Neuronal stem cell (in vitro differentiated cells): ENCODE measurements around the gene CDPF1.

ENCODE experiments used
- DNase-seq: peaks from one replicate; pipeline ENCODE4 v3.0.0-alpha.2; 2013; ENCODE audit warnings: low spot score
- H2AFZ ChIP-seq: one replicate; pipeline ENCODE4 v1.6.1; 2013; ENCODE audit warnings: mild to moderate bottlenecking, low read length, inconsistent platforms
- H2AK5ac ChIP-seq: 2 replicates; pipeline ENCODE4 v1.6.1; 2013; ENCODE audit warnings: low read depth, mild to moderate bottlenecking, inconsistent platforms, low read length, moderate library complexity, mixed read lengths
- H2BK120ac ChIP-seq: 2 replicates; pipeline ENCODE4 v1.6.1; 2013; ENCODE audit warnings: low read depth, mild to moderate bottlenecking, inconsistent platforms, low read length, moderate library complexity, mixed read lengths
- H2BK12ac ChIP-seq: one replicate; pipeline ENCODE4 v1.6.1; 2013; ENCODE audit warnings: low read length, inconsistent platforms
- H2BK15ac ChIP-seq: 2 replicates; pipeline ENCODE4 v1.6.1; 2013; ENCODE audit warnings: mild to moderate bottlenecking, low read length, inconsistent platforms, mixed read lengths
- H2BK5ac ChIP-seq: one replicate; pipeline ENCODE4 v1.6.1; 2013; ENCODE audit warnings: inconsistent platforms, mild to moderate bottlenecking, low read length, moderate library complexity
- H3K14ac ChIP-seq: one replicate; pipeline ENCODE4 v1.6.1; 2013; ENCODE audit warnings: low read length, inconsistent platforms
- H3K18ac ChIP-seq: 2 replicates; pipeline ENCODE4 v1.6.1; 2013; ENCODE audit warnings: low read length, inconsistent platforms
- H3K23ac ChIP-seq: 2 replicates; pipeline ENCODE4 v1.6.1; 2013; ENCODE audit warnings: low read depth, mild to moderate bottlenecking, mixed read lengths, low read length, inconsistent platforms; ENCODE audit not compliant: poor library complexity
- H3K27ac ChIP-seq: replicated peaks from 3 replicates; pipeline ENCODE4 v1.5.1; 2013; ENCODE audit warnings: low read length, inconsistent platforms
- H3K27me3 ChIP-seq, 3 experiments: 2 replicates each; pipeline ENCODE4 v1.6.1; 2013; ENCODE audit warnings: low read length in 3 of 3, mild to moderate bottlenecking in 2 of 3, inconsistent platforms in 1 of 3, low read depth in 1 of 3, mixed read lengths in 1 of 3, moderate library complexity in 1 of 3; ENCODE audit not compliant: control insufficient read depth in 3 of 3, insufficient read depth in 3 of 3
- H3K36me3 ChIP-seq, 2 donors: replicated peaks in 1 of 2; 2 replicates each; pipeline ENCODE4 v1.6.1; 2013; ENCODE audit warnings: low read length in 2 of 2; ENCODE audit not compliant: control insufficient read depth in 2 of 2, insufficient read depth in 2 of 2
- H3K4ac ChIP-seq: 2 replicates; pipeline ENCODE4 v1.6.1; 2013; ENCODE audit warnings: inconsistent platforms, mild to moderate bottlenecking, low read length, moderate library complexity
- H3K4me1 ChIP-seq, 2 donors: 1 replicate in 1 of 2; 2 replicates in 1 of 2; pipeline ENCODE4 v1.6.1; 2013; ENCODE audit warnings: low read length in 2 of 2, low read depth in 1 of 2; ENCODE audit not compliant: control insufficient read depth in 2 of 2, insufficient read depth in 1 of 2
- H3K4me2 ChIP-seq: one replicate; pipeline ENCODE4 v1.6.1; 2013; ENCODE audit warnings: mild to moderate bottlenecking, low read length, inconsistent platforms; ENCODE audit not compliant: insufficient read depth, poor library complexity, severe bottlenecking
- H3K4me3 ChIP-seq, 2 donors: 2 replicates each; pipeline ENCODE4 v1.5.1; 2013; ENCODE audit warnings: low read length in 2 of 2, mild to moderate bottlenecking in 2 of 2, inconsistent platforms in 1 of 2, moderate library complexity in 1 of 2
- H3K79me1 ChIP-seq: one replicate; pipeline ENCODE4 v1.6.1; 2013; ENCODE audit warnings: low read depth, mild to moderate bottlenecking, inconsistent platforms, low read length, moderate library complexity
- H3K9ac ChIP-seq: one replicate; pipeline ENCODE4 v1.6.1; 2013; ENCODE audit warnings: mild to moderate bottlenecking, low read depth, low read length, inconsistent platforms; ENCODE audit not compliant: poor library complexity
- H3K9me3 ChIP-seq, 2 donors: replicated peaks in 1 of 2; 2 replicates each; pipeline versions ENCODE3 to v1.6.1; 2013; ENCODE audit warnings: low read length in 2 of 2, mild to moderate bottlenecking in 2 of 2, inconsistent platforms in 1 of 2, low read depth in 1 of 2, mixed read lengths in 1 of 2, moderate library complexity in 1 of 2; ENCODE audit not compliant: control insufficient read depth in 2 of 2, insufficient read depth in 1 of 2
- H4K8ac ChIP-seq: one replicate; pipeline ENCODE4 v1.6.1; 2013; ENCODE audit warnings: low read depth, mild to moderate bottlenecking, inconsistent platforms, low read length, moderate library complexity
- H4K91ac ChIP-seq: one replicate; pipeline ENCODE4 v1.6.1; 2013; ENCODE audit warnings: low read length, low read depth, mild to moderate bottlenecking, inconsistent platforms; ENCODE audit not compliant: poor library complexity
- WGBS, 2 donors: extraction: QIAGEN DNeasy Blood & Tissue Kit; methylation state at CpG; one replicate each; pipeline ENCODE4 v1.1.7; 2013; ENCODE audit warnings: missing lambda C conversion rate in 2 of 2, mixed read lengths in 1 of 2; ENCODE audit not compliant: insufficient read length in 2 of 2, insufficient replicate concordance in 1 of 2; ENCODE audit errors: extremely low coverage in 2 of 2; 5-methylcytosine and 5-hydroxymethylcytosine counted together

The CDPF1 gene

GRCh38 chr22:46233231-46233630 is 16.9 kb downstream of the CDPF1 start:
- Histone ChIP-seq H3K4me3 (no peak overlapping the region), H4K91ac (no peak overlapping the region), H3K79me1 (no peaks in the 10 kb centered on the region), H3K23ac (no peak overlapping the region), H2BK5ac (no peak overlapping the region), H3K4ac (peak overlapping the region; percentile 3), H3K27me3 (no peaks in the 10 kb centered on the region), H3K14ac (no peak overlapping the region), H2BK15ac (no peak overlapping the region), H3K9me3 (no peaks in the 10 kb centered on the region), H3K4me1 (no peaks in the 10 kb centered on the region), H3K18ac (no peak overlapping the region), H3K9ac (peak overlapping the region; percentile 30), H3K27ac (no peak overlapping the region), H2AK5ac (no peak overlapping the region), H2AFZ (no peak overlapping the region), H3K4me2 (no peak overlapping the region), H4K8ac (no peak overlapping the region), H2BK12ac (no peak overlapping the region), H2BK120ac (no peak overlapping the region), H3K36me3 (no peaks in the 10 kb centered on the region)
- DNase-seq = no peak
- no CpG with 5 or more reads among the region's 9 CpGs for WGBS, 2 donors

GRCh38 chr22:46230262-46230901 is 19.7 kb downstream of the CDPF1 start:
- Histone ChIP-seq H3K4me2 (no peak overlapping the region), H3K9me3 (peaks cover 0 to 5% of the 10 kb centered on the region in 2 donors), H3K27ac (no peak overlapping the region), H4K8ac (no peak overlapping the region), H3K36me3 (peaks cover 0 to 5% of the 10 kb centered on the region in 2 donors), H3K18ac (no peak overlapping the region), H2AK5ac (no peak overlapping the region), H3K9ac (no peak overlapping the region), H2BK120ac (no peak overlapping the region), H4K91ac (no peak overlapping the region), H3K4ac (no peak overlapping the region), H3K23ac (no peak overlapping the region), H2BK15ac (no peak overlapping the region), H2BK12ac (no peak overlapping the region), H3K4me1 (peaks cover 0 to under 1% of the 10 kb centered on the region in 2 donors), H3K4me3 (no peak overlapping the region), H3K27me3 (peaks cover 0 to 5% (median 0%) of the 10 kb centered on the region in 3 experiments), H2BK5ac (no peak overlapping the region), H2AFZ (no peak overlapping the region), H3K79me1 (no peaks in the 10 kb centered on the region), H3K14ac (no peak overlapping the region)
- no CpG with 5 or more reads among the region's 13 CpGs for WGBS, 2 donors
- DNase-seq = no peak

GRCh38 chr22:46229701-46230100 is 20.4 kb downstream of the CDPF1 start:
- no peak overlapping the region for H4K8ac ChIP-seq
- H4K91ac ChIP-seq = no peak overlapping the region
- H3K27ac ChIP-seq = no peak overlapping the region
- H3K9ac ChIP-seq = no peak overlapping the region
- H2BK15ac ChIP-seq = no peak overlapping the region
- H3K18ac ChIP-seq = no peak overlapping the region
- H3K4me3 ChIP-seq = no peak overlapping the region
- no CpG with 5 or more reads among the region's 8 CpGs for WGBS, 2 donors
- DNase-seq = no peak
- no peak overlapping the region for H3K4me2 ChIP-seq
- peaks cover 0 to 1% of the 10 kb centered on the region in 2 donors for H3K4me1 ChIP-seq
- H3K4ac ChIP-seq = no peak overlapping the region
- no peaks in the 10 kb centered on the region for H3K79me1 ChIP-seq
- H3K9me3 ChIP-seq = peaks cover 0 to 6% of the 10 kb centered on the region in 2 donors
- H3K23ac ChIP-seq = no peak overlapping the region
- no peak overlapping the region for H2BK5ac ChIP-seq
- H3K36me3 ChIP-seq = peaks cover 0 to 6% of the 10 kb centered on the region in 2 donors
- no peak overlapping the region for H2AFZ ChIP-seq
- no peak overlapping the region for H3K14ac ChIP-seq
- H2AK5ac ChIP-seq = no peak overlapping the region
- peaks cover 0 to 6% (median 0%) of the 10 kb centered on the region in 3 experiments for H3K27me3 ChIP-seq
- H2BK120ac ChIP-seq = no peak overlapping the region
- no peak overlapping the region for H2BK12ac ChIP-seq

GRCh38 chr22:46226577-46226976 is 23.5 kb downstream of the CDPF1 start:
- Histone ChIP-seq H3K4me2 (no peak overlapping the region), H2AFZ (no peak overlapping the region), H4K91ac (no peak overlapping the region), H3K14ac (no peak overlapping the region), H2BK12ac (no peak overlapping the region), H3K9me3 (peaks cover 0 to 6% of the 10 kb centered on the region in 2 donors), H3K27ac (no peak overlapping the region), H3K23ac (no peak overlapping the region), H3K4ac (no peak overlapping the region), H2BK120ac (no peak overlapping the region), H3K79me1 (no peaks in the 10 kb centered on the region), H3K4me1 (peaks cover 1 to 4% of the 10 kb centered on the region in 2 donors), H2BK5ac (no peak overlapping the region), H2AK5ac (no peak overlapping the region), H3K9ac (no peak overlapping the region), H3K4me3 (no peak overlapping the region), H3K36me3 (peaks cover 0 to 6% of the 10 kb centered on the region in 2 donors), H4K8ac (no peak overlapping the region), H2BK15ac (no peak overlapping the region), H3K18ac (no peak overlapping the region), H3K27me3 (peaks cover 0 to 6% (median 0%) of the 10 kb centered on the region in 3 experiments)
- WGBS, 2 donors = no CpG with 5 or more reads among the region's 7 CpGs
- DNase-seq = no peak
